ENCODE data around the gene KDM4B.

Gene KDM4B

DNA sequence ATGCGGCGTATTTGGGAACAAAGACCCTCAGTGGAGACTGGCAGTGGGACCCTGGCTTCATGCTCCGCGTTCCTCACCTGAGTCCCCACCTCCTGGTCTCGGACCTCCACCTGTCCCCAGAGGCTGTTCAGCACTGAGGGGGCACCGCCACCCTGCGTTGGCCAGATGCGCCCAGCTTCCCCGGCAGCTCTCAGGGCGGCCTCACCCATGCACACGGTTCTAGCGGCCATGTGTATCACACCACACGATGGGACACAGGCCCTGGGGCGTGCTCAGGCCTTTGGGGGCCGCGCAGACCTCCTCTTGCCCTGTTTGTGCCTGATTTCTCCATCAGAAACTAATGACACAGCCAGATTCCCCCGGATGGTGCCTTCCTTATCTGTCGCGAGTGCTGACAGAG, 138.1 kb downstream of the KDM4B start:
- ATAC-seq (replicated peaks) (no peak), DNase-seq (no peak)
- Mint-ChIP-seq H3K27ac (no peak overlapping the region), H3K27me3 (no peaks in the 10 kb centered on the region), H3K4me1 (no peaks in the 10 kb centered on the region), H3K36me3 (peaks cover 14 to 20% of the 10 kb centered on the region in 2 donors), H3K9me3 (no peaks in the 10 kb centered on the region), H3K4me3 (no peak overlapping the region)

DNA sequence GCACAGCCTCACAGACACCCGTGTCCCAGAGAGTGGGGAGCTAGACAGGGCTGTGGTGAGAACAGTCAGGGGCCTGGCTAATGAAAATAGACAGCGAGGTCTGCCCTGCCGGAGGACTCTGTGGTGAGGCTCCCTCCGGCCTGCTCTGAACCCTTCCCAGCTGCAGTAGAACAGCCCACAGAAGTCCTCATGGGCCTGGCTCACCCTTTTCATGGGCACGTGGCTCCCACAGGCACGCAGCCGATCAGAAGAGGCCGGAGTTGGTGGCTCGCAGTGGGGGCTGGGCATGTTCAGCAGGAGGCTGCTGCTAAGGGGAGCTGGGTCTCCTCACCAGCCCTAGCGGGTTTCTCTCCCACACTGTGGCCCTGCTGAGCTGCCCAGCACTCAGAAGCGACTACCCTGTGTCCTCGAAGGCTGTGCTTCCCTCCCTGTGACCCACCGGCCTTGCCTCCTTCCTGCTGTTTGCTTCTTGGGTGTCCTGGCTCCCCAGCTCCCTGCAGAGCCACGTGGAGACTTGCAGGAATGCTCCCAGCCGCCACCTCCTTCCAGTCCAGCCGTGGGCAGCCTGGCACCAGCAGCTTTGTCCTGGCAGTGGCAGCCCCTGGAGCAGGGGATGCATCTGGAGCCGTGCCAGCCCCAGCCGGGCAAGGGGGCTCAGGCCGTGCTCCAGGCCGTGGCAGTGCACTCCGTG, 138.7 kb downstream of the KDM4B start:
- Mint-ChIP-seq H3K27ac (no peak overlapping the region), H3K9me3 (no peaks in the 10 kb centered on the region), H3K27me3 (no peaks in the 10 kb centered on the region), H3K36me3 (peaks cover 16 to 21% of the 10 kb centered on the region in 2 donors), H3K4me3 (no peak overlapping the region), H3K4me1 (no peaks in the 10 kb centered on the region)
- no peak for DNase-seq
- ATAC-seq (replicated peaks), result no peak

DNA sequence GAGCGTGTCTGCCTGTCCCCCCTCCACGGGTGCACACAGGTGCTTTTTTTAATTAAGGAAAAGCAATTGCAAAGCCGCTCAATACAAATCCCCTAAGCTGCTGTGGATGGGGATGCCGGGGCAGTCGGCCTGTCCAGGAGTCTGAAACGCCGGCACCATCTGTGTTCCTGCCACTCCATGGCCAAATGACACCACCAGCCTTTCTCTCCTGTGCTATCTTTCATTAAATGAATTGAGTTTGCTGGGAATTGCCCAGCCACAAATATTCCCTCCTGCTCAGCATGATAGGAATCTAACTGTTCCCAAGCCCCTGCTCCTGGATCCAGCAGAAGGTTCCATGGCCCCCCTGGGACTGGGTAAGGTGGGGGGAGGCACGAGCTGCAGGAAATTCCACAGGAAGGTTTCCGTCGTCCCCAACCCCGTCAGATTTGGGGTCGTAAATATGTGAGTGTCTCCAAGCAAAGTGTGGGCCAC, 139.2 kb downstream of the KDM4B start:
- Mint-ChIP-seq H3K27ac (no peak overlapping the region), H3K4me1 (no peaks in the 10 kb centered on the region), H3K9me3 (no peaks in the 10 kb centered on the region), H3K4me3 (no peak overlapping the region), H3K27me3 (no peaks in the 10 kb centered on the region), H3K36me3 (peaks cover 19 to 22% of the 10 kb centered on the region in 2 donors)
- DNase-seq (no peak), ATAC-seq (replicated peaks) (no peak)

DNA sequence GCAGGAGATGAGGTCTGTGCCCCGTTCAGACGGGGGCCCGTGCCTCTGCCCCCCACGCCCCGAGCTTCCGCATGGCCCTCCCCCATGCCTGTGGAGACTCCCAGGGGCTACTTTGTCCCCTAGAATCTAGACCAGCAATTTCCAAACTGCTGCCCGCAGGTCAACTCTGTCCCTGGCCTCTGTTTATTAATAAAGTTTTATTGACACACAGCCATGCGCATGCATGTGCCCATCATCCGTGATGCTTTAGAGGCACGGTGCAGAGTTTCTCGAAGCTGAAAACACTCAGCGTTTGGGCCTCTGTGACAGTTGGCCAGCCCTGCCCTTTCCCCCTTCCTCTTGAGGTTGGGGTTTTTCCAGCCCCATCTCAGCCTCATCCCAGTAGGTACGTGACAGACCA, 140.0 kb downstream of the KDM4B start:
- H3K27ac Mint-ChIP-seq, result no peak overlapping the region
- no peak for ATAC-seq (replicated peaks)
- no peak for DNase-seq
- H3K36me3 Mint-ChIP-seq, result peaks cover 19 to 20% of the 10 kb centered on the region in 2 donors
- no peak overlapping the region for H3K4me3 Mint-ChIP-seq
- H3K27me3 Mint-ChIP-seq, result no peaks in the 10 kb centered on the region
- H3K9me3 Mint-ChIP-seq, result no peaks in the 10 kb centered on the region
- no peaks in the 10 kb centered on the region for H3K4me1 Mint-ChIP-seq

DNA sequence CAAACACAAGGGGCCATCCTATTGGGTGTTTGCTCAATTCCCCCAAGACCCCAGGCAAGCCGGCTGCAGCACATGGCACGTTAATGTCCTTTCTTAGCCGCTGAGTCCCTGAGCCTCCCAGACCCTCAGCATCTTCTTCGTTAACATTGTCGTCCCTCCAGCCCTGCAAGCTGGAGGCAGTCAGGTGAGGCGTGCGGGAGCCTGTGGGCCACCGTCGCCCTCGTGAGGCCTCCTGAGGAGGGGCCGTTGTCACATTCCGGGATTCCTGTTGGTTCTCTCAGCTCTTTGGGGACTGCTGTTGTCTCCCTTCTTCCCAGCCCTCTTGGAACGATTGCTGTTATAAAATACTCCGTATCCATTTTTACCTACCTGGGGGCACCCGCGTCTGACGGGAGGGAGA, 140.6 kb downstream of the KDM4B start:
- H3K27me3 Mint-ChIP-seq, result no peaks in the 10 kb centered on the region
- no peak overlapping the region for H3K4me3 Mint-ChIP-seq
- DNase-seq, result no peak
- H3K4me1 Mint-ChIP-seq, result no peaks in the 10 kb centered on the region
- H3K27ac Mint-ChIP-seq, result no peak overlapping the region
- peaks cover 22 to 23% of the 10 kb centered on the region in 2 donors for H3K36me3 Mint-ChIP-seq
- no peak for ATAC-seq (replicated peaks)
- H3K9me3 Mint-ChIP-seq, result no peaks in the 10 kb centered on the region

DNA sequence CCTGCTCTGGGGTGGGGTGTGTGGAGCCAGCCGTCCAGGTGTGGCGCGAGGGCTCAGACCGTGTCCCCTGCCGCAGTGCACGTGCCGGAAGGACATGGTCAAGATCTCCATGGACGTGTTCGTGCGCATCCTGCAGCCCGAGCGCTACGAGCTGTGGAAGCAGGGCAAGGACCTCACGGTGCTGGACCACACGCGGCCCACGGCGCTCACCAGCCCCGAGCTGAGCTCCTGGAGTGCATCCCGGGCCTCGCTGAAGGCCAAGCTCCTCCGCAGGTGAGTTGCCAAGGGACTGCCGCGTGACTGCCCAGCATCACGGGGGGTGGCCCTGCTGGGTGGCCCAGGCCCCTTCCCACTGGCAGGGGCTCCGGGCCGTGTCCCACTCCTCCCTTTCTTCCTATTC, 141.6 kb downstream of the KDM4B start:
- H3K27me3 Mint-ChIP-seq, result no peaks in the 10 kb centered on the region
- no peak overlapping the region for H3K27ac Mint-ChIP-seq
- H3K36me3 Mint-ChIP-seq, result peaks cover 28 to 33% of the 10 kb centered on the region in 2 donors
- H3K9me3 Mint-ChIP-seq, result peaks cover 0 to under 1% of the 10 kb centered on the region in 2 donors
- no peak for ATAC-seq (replicated peaks)
- H3K4me1 Mint-ChIP-seq, result peaks cover 0 to under 1% of the 10 kb centered on the region in 2 donors
- no peak overlapping the region for H3K4me3 Mint-ChIP-seq
- DNase-seq, result no peak

DNA sequence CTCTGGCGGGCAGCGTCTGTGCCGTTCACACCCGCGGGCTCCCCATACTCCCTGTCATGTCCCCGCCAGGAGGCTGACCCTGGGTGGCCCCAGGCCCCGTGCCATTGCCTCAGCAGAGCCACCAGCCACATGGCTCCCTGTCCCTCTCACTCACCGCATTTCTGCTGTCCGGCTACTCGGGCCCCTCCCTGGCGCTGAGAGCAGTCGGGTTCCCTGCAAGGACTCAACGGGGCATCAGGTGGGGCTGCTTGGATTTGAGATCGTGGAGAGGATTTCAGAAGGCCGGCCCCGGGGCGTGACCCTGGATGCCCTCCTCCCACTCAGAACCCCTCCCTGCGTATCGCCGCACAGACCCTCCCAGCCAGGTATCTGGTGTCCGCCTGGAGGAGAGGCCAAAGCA, 142.1 kb downstream of the KDM4B start:
- no peaks in the 10 kb centered on the region for H3K27me3 Mint-ChIP-seq
- no peak overlapping the region for H3K27ac Mint-ChIP-seq
- no peak overlapping the region for H3K4me3 Mint-ChIP-seq
- DNase-seq (no peak), ATAC-seq (replicated peaks) (no peak)
- H3K4me1 Mint-ChIP-seq, result peaks cover 0 to 1% of the 10 kb centered on the region in 2 donors
- peaks cover 30 to 34% of the 10 kb centered on the region in 2 donors for H3K36me3 Mint-ChIP-seq
- H3K9me3 Mint-ChIP-seq, result peaks cover 0 to 1% of the 10 kb centered on the region in 2 donors

DNA sequence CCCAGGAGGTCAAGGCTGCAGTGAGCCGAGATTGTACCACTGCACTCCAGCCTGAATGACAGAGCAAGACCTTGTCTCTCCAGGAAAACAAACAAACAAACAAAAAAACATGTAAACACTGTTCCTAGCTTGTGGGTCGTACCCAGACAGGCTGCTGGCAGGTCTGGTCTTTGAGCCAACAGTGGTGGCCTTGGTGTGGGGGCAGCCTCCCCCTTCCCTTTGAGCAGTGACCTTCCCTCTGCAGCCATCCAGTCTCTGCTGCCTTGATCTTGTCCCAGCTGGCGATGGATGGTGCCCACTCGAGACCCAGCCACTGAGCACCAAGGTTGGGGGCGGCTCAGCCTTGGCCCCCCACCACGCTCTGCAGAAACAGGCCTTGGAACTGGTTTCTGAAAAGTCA, 143.3 kb downstream of the KDM4B start:
- Mint-ChIP-seq H3K4me1 (peaks cover 7% of the 10 kb centered on the region in 2 donors), H3K27ac (no peak overlapping the region), H3K27me3 (no peaks in the 10 kb centered on the region), H3K9me3 (peaks cover 3 to 5% of the 10 kb centered on the region in 2 donors), H3K36me3 (peaks cover 29 to 37% of the 10 kb centered on the region in 2 donors), H3K4me3 (no peak overlapping the region)
- DNase-seq (no peak), ATAC-seq (replicated peaks) (no peak)

DNA sequence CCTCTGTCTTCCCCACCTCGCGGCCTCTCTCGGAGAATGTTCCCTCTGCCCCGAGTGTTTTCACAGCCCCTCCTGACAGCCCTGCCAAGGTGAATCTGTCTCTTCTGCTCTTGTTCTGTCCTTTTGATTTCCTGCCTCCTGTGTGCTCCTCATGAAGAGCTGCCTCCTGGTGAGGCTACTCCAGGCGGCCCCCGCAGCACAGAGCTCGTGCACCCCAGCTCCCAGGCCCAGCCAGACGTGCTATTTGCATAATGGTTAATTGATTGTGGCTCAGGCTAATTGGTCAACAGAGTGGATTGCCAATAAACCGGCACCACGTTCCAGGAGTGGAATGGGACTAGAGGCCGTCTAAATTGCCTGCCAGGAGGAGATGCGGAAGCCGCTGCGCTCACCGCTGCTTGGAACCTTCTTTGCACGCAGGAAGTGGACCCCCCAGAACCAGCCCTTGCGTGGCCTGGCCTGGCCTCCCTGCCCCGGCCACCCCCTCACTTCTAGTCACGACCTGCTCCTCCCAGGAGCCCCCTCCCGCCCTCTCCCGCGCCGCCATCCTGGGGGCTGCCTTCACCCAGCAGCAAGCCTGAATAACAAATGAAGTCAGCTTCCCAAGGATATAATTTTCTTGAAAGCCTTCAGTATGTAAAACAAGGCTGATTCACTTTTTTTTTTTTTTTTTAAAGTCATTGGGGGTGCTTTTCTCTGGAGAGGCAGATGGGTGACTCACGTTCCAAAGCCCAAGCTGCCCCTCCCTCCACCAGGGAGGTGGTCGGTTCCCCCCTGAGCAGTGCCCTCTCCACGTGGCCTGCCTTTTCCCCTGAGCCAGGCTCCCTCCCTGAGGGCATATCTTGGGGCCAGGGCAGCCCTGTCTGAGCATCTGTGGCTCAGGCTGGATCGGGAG, 144.0 kb downstream of the KDM4B start:
- no peak for ATAC-seq (replicated peaks)
- Mint-ChIP-seq H3K36me3 (peaks cover 29 to 37% of the 10 kb centered on the region in 2 donors), H3K4me3 (no peak overlapping the region), H3K27ac (no peak overlapping the region), H3K27me3 (no peaks in the 10 kb centered on the region), H3K9me3 (peaks cover 3 to 5% of the 10 kb centered on the region in 2 donors), H3K4me1 (peaks cover 9 to 11% of the 10 kb centered on the region in 2 donors)
- DNase-seq, result no peak

DNA sequence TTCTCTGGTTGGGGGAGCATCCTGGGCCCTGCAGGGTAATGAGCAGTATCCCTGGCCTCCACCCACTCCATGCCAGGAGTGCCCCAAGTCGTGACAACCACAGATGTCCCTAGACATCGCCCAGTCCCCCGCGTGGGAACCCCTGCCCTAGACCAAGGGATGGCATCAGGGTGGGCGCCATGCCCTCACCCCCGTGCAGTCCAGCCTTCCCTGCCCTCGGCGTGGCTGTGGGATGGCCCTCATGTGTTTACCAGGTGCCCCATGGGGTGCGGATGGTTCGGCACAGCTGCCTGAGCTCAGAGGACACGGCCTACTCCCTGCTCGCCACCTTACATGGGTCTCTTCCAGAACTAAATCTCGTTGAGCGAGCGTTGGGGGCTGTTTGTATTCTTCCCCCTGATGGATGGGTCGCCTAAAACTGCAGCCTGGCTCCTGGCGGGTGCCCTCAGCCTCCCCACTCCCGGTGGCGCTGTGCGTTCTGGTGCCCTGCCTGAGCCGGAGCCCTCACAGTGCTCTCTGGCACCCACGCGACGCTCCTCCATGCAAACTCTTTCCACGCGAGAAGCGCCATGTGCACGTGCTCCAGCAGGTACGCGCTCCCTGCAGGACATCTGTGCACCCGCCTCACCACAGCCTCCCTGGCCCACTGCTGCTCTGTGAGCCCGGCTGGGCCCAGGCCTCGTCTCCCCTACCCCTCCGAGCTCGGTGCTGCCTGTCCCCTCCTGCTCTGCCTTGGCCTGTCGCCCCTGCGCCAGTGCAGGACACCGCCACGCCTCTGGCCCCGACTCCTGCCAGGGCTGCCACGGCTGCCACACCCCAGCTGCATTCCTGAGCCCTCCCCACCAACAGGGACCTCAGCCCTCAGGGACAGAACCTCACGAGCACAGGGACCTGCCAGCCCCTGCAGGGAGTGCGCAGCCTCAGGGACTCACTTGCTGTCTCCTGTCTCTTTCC, 145.0 kb downstream of the KDM4B start:
- H3K27ac Mint-ChIP-seq, result no peak overlapping the region
- H3K27me3 Mint-ChIP-seq, result no peaks in the 10 kb centered on the region
- DNase-seq (no peak), ATAC-seq (replicated peaks) (no peak)
- H3K36me3 Mint-ChIP-seq, result peaks cover 26 to 37% of the 10 kb centered on the region in 2 donors
- H3K9me3 Mint-ChIP-seq, result peaks cover 3 to 5% of the 10 kb centered on the region in 2 donors
- no peak overlapping the region for H3K4me3 Mint-ChIP-seq
- H3K4me1 Mint-ChIP-seq, result peaks cover 13 to 21% of the 10 kb centered on the region in 2 donors

DNA sequence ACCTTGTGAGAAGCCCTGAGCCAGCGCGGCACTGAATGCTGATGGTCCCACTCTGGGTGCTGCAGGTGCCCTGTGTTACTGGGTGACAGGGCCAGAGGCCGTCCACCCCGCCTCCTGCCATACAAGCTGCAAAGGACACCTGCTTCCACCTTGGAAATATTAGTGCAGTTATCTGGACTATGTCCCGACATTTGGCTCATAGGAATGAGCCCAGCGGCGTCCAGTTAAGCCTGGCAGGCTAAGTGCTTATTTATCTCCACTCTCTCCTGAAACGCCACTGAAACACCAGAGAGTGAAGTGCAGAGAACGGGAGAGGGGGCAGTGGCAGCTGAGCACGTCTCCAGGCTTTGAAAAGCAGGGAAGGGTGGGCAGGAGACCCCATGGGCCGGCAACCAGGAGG, 145.8 kb downstream of the KDM4B start:
- Mint-ChIP-seq H3K4me3 (no peak overlapping the region), H3K27me3 (no peaks in the 10 kb centered on the region), H3K4me1 (peaks cover 13 to 29% of the 10 kb centered on the region in 2 donors), H3K36me3 (peaks cover 26 to 42% of the 10 kb centered on the region in 2 donors), H3K9me3 (peaks cover 3 to 5% of the 10 kb centered on the region in 2 donors), H3K27ac (no peak overlapping the region)
- ATAC-seq (replicated peaks), result no peak
- no peak for DNase-seq

DNA sequence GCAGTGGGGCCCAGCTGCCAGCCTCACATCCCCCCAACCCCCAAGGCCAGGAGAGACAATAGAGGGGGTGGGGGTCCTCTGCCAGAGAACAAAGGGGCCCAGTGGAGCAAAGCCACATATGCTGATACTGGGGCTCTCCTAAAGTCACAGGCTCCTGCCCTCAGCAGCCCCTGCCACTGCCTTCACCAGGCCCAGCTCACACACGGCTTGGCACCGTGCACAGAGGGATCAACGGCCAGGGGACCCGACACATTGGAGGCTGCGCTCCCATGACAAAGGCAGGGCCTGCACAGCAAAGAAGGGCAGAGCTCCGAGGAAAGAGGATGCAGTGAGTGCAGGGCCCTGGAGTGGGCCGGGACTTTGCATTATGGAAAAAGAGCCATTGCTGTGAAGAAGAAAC, 146.4 kb downstream of the KDM4B start:
- ATAC-seq (replicated peaks) (no peak), DNase-seq (no peak)
- H3K4me1 Mint-ChIP-seq, result peaks cover 15 to 33% of the 10 kb centered on the region in 2 donors
- no peak overlapping the region for H3K27ac Mint-ChIP-seq
- no peaks in the 10 kb centered on the region for H3K27me3 Mint-ChIP-seq
- H3K4me3 Mint-ChIP-seq, result no peak overlapping the region
- peaks cover 26 to 40% of the 10 kb centered on the region in 2 donors for H3K36me3 Mint-ChIP-seq
- peaks cover 3 to 5% of the 10 kb centered on the region in 2 donors for H3K9me3 Mint-ChIP-seq

DNA sequence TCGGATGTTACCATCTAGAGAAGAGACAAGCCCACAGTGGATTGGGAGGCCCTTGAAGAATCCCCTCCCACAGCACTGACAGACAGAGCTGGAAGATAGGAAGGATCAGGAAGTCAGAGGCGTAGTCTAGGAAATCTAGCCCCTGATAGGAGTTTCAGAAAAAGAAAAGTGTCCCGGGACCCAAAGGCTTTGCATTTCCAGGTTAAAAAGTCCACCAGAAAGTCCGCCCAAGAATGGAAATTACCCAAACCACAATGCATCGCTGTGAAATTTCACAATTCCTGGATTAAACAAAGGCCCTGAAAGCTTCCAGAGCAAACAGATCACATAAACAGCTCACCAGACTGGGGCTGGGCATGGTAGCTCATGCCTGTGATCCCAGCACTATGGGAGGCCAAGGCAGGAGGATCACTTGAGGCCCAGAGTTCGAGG, 146.9 kb downstream of the KDM4B start:
- H3K4me1 Mint-ChIP-seq, result peaks cover 15 to 35% of the 10 kb centered on the region in 2 donors
- ATAC-seq (replicated peaks) (no peak), DNase-seq (no peak)
- no peaks in the 10 kb centered on the region for H3K27me3 Mint-ChIP-seq
- H3K27ac Mint-ChIP-seq, result no peak overlapping the region
- peaks cover 3 to 5% of the 10 kb centered on the region in 2 donors for H3K9me3 Mint-ChIP-seq
- no peak overlapping the region for H3K4me3 Mint-ChIP-seq
- peaks cover 26 to 40% of the 10 kb centered on the region in 2 donors for H3K36me3 Mint-ChIP-seq

DNA sequence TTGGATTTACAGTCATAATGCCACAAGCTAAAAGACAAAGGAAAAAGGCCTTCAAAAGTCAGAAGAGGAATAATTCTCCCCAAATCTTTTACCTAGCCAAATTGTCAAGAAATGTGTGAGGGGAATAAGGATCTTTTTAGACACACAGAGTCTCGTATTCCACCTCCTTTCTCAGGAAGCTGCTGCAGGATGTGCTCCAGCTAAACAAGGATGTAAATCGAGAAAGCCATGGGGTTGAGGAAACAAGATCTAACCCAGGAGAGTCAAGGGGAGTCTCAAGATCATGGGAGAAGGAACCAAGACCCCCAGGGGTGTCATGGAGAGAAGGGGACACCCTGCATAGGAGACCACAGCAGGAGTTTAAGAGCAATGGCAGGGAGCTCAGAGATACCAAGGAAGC, 147.4 kb downstream of the KDM4B start:
- Mint-ChIP-seq H3K27me3 (no peaks in the 10 kb centered on the region), H3K36me3 (peaks cover 22 to 44% of the 10 kb centered on the region in 2 donors), H3K27ac (no peak overlapping the region), H3K4me3 (no peak overlapping the region), H3K4me1 (peaks cover 20 to 40% of the 10 kb centered on the region in 2 donors), H3K9me3 (peaks cover 3 to 5% of the 10 kb centered on the region in 2 donors)
- DNase-seq, result no peak
- no peak for ATAC-seq (replicated peaks)

Measured in stimulated activated naive B cell treated with anti-CD40 and anti-IgM and Interleukin-4, amounts not matched to agents 10 μg/mL and 1 μg/mL and 100 μg/mL, for 72 hours (primary cell).